ENCODE data around the gene ZNF316. TPM values are rescaled to one million over a fixed set of nuclear protein-coding genes. Genes with fewer than 3 reads are reported as not detected.

The ZNF316 gene
- total and polyA plus RNA-seq, 12 donors: 10.6 to 98.1 (median 29.6) TPM

GRCh38 chr7:6606866-6607583 is 30.1 kb upstream of the ZNF316 start:
- intact Hi-C loops (cut with DNase I): no loop called here
- Histone ChIP-seq H3K27me3 (no peaks in the 10 kb centered on the region), H3K4me1 (replicated peaks in 1 of 2) (no peaks in the 10 kb centered on the region), H3K4me3 (no peak overlapping the region), H3K9me3 (replicated peaks in 1 of 3) (no peaks in the 10 kb centered on the region), H3K27ac (no peak overlapping the region), H3K36me3 (replicated peaks in 1 of 2) (peaks cover 0 to 45% of the 10 kb centered on the region in 2 donors)
- 89 to 93% (median 91%) methylated on average over 23 to 36 of the region's 36 CpGs for WGBS, 4 donors
- TF ChIP-seq POLR2A (IDR thresholded peaks at IDR 0.05) (no peak), CTCF (IDR thresholded peaks at IDR 0.05) (no peak)
- DNase-seq: no peak

- intact Hi-C loops (cut with DNase I): no loop called here
- no peaks in the 10 kb centered on the region for H3K27me3 ChIP-seq
- peaks cover 0 to 39% of the 10 kb centered on the region in 2 donors for H3K36me3 ChIP-seq (replicated peaks in 1 of 2)
- no peak overlapping the region for H3K27ac ChIP-seq
- no peaks in the 10 kb centered on the region for H3K9me3 ChIP-seq (replicated peaks in 1 of 3)
- DNase-seq: no peak
- TF ChIP-seq POLR2A (IDR thresholded peaks at IDR 0.05): no peak
- no peak for TF ChIP-seq CTCF (IDR thresholded peaks at IDR 0.05)
- no peaks in the 10 kb centered on the region for H3K4me1 ChIP-seq (replicated peaks in 1 of 2)
- H3K4me3 ChIP-seq: no peak overlapping the region
- WGBS, 4 donors: 88 to 98% (median 92%) methylated on average over 22 to 38 of the region's 38 CpGs
Measured at GRCh38 chr7:6607651-6608051, 29.5 kb upstream of the ZNF316 start.

- TF ChIP-seq CTCF (IDR thresholded peaks at IDR 0.05): no peak
- no peak for TF ChIP-seq POLR2A (IDR thresholded peaks at IDR 0.05)
- Histone ChIP-seq H3K27ac (no peak overlapping the region), H3K9me3 (replicated peaks in 1 of 3) (no peaks in the 10 kb centered on the region), H3K4me1 (replicated peaks in 1 of 2) (no peaks in the 10 kb centered on the region), H3K36me3 (replicated peaks in 1 of 2) (peaks cover 0 to 35% of the 10 kb centered on the region in 2 donors), H3K4me3 (no peak overlapping the region), H3K27me3 (no peaks in the 10 kb centered on the region)
- 89 to 91% (median 90%) methylated on average over 17 to 27 of the region's 27 CpGs for WGBS, 4 donors
- no peak for DNase-seq
- intact Hi-C loops (cut with DNase I): no loop called here
Measured at GRCh38 chr7:6608081-6608480, 29.0 kb upstream of the ZNF316 start.

- no peaks in the 10 kb centered on the region for H3K9me3 ChIP-seq (replicated peaks in 1 of 3)
- WGBS, 4 donors: 91 to 96% (median 95%) methylated on average over 12 of the region's 12 CpGs
- H3K36me3 ChIP-seq (replicated peaks in 1 of 2): peaks cover 0 to 30% of the 10 kb centered on the region in 2 donors
- intact Hi-C loops (cut with DNase I): no loop called here
- TF ChIP-seq POLR2A (IDR thresholded peaks at IDR 0.05): no peak
- no peak for TF ChIP-seq CTCF (IDR thresholded peaks at IDR 0.05)
- H3K4me3 ChIP-seq: no peak overlapping the region
- no peaks in the 10 kb centered on the region for H3K4me1 ChIP-seq (replicated peaks in 1 of 2)
- H3K27me3 ChIP-seq: no peaks in the 10 kb centered on the region
- no peak overlapping the region for H3K27ac ChIP-seq
- DNase-seq: no peak
Measured at GRCh38 chr7:6608794-6609193, 28.3 kb upstream of the ZNF316 start.
